Tibial nerve (tissue), 4 donors: ENCODE data around the gene MYO3B. TPM values are rescaled to one million over a fixed set of nuclear protein-coding genes. Genes with fewer than 3 reads are reported as not detected.

Experiments
- DNase-seq, 2 donors: peaks; one replicate each; pipeline ENCODE4 v3.0.0-alpha.2; 2019; ENCODE audit warnings: low spot score in 2 of 2
- H3K27ac ChIP-seq, 4 donors: fragments of 200-600 bp; sonication (generic) in 3 of 4; one replicate each; pipeline ENCODE4 v1.5.1; 2017 to 2019; ENCODE audit warnings: mild to moderate bottlenecking in 1 of 4
- H3K27me3 ChIP-seq, 2 donors: fragments of 200-600 bp; sonication (generic) in 1 of 2; one replicate each; pipeline versions ENCODE4 v1.5.1 to v1.6.0; 2017 to 2019
- H3K36me3 ChIP-seq, 3 donors: fragments of 200-600 bp; sonication (generic); one replicate each; pipeline ENCODE4 v1.5.1; 2018 to 2019
- H3K4me1 ChIP-seq, 4 donors: fragments of 200-600 bp; sonication (generic) in 3 of 4; one replicate each; pipeline ENCODE4 v1.5.1; 2017 to 2019
- H3K4me3 ChIP-seq, 4 donors: fragments of 200-600 bp; sonication (generic) in 3 of 4; one replicate each; pipeline ENCODE4 v1.5.1; 2017 to 2019; ENCODE audit warnings: mild to moderate bottlenecking in 1 of 4, moderate library complexity in 1 of 4
- H3K9me3 ChIP-seq, 4 donors: fragments of 200-600 bp; sonication (generic) in 3 of 4; one replicate each; pipeline ENCODE4 v1.5.1; 2017 to 2019
- EP300 ChIP-seq, 2 donors: sonication (generic); formaldehyde crosslinking; IDR thresholded peaks; one replicate each; pipeline ENCODE4 v1.6.1; 2017; ENCODE audit warnings: antibody characterized with exemption in 2 of 2, mild to moderate bottlenecking in 1 of 2
- POLR2A ChIP-seq, 2 donors: fragments of 450-650 bp; IDR thresholded peaks; one replicate each; pipeline ENCODE4 v1.6.1; 2017; ENCODE audit warnings: antibody characterized with exemption in 2 of 2, mild to moderate bottlenecking in 2 of 2, moderate library complexity in 2 of 2
- WGBS, 2 donors: methylation state at CpG; one replicate each; pipeline ENCODE4 v1.1.5; 2018; 5-methylcytosine and 5-hydroxymethylcytosine counted together
- total RNA-seq, 4 donors: library from RNA; depleted of rRNA; stranded (reverse); fragments of >200 nt; gene quantifications; one replicate each; pipeline ENCODE4 v1.1.0, GENCODE V29; 2016
- TF ChIP-seq, protein P1 (sequence below), 5 experiments: fragments of 200-600 bp in 3 of 5; fragments of 450-650 bp in 2 of 5; sonication (generic) in 3 of 5; IDR thresholded peaks; one replicate each; pipeline ENCODE4 v1.5.1; 2016 to 2019; ENCODE audit warnings: antibody characterized with exemption in 5 of 5, mild to moderate bottlenecking in 3 of 5, moderate library complexity in 2 of 5

The MYO3B gene
- total RNA-seq, 4 donors from 2014 or later, result 0.22 to 0.63 (median 0.39) TPM; not detected in 1

DNA sequence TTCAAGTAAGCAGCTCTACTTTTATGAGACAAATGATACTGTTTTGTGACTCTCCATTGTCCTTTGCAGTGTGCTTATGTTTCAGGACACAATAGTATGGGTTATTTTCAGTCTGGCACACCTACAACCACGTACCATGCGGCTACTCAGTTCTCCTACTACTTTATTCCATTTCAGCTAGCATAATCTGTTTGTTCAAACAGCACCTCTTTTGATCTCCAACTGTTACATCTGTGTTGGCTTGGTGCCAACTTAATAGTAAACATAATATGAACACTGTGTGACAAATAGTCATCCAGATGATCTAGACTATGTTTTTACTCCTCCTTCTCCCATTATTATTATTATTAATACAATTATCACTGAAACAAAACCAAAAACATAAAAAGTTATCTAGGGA lies 40.5 kb downstream of the MYO3B start:
- 56 to 64% methylated on average over 2 of the region's 2 CpGs for WGBS, 2 donors
- no peaks in the 10 kb centered on the region for H3K27me3 ChIP-seq
- H3K9me3 ChIP-seq, result no peaks in the 10 kb centered on the region
- H3K4me1 ChIP-seq, result peaks cover 0 to 10% (median 0%) of the 10 kb centered on the region in 4 donors
- H3K4me3 ChIP-seq, result no peak overlapping the region
- H3K27ac ChIP-seq, result no peak overlapping the region
- TF ChIP-seq, protein P1, sequence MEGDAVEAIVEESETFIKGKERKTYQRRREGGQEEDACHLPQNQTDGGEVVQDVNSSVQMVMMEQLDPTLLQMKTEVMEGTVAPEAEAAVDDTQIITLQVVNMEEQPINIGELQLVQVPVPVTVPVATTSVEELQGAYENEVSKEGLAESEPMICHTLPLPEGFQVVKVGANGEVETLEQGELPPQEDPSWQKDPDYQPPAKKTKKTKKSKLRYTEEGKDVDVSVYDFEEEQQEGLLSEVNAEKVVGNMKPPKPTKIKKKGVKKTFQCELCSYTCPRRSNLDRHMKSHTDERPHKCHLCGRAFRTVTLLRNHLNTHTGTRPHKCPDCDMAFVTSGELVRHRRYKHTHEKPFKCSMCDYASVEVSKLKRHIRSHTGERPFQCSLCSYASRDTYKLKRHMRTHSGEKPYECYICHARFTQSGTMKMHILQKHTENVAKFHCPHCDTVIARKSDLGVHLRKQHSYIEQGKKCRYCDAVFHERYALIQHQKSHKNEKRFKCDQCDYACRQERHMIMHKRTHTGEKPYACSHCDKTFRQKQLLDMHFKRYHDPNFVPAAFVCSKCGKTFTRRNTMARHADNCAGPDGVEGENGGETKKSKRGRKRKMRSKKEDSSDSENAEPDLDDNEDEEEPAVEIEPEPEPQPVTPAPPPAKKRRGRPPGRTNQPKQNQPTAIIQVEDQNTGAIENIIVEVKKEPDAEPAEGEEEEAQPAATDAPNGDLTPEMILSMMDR (IDR thresholded peaks at IDR 0.05), result no peak
- TF ChIP-seq EP300 (IDR thresholded peaks at IDR 0.05) (no peak), POLR2A (IDR thresholded peaks at IDR 0.05) (no peak)
- DNase-seq, result no peak
- H3K36me3 ChIP-seq, result no peaks in the 10 kb centered on the region

DNA sequence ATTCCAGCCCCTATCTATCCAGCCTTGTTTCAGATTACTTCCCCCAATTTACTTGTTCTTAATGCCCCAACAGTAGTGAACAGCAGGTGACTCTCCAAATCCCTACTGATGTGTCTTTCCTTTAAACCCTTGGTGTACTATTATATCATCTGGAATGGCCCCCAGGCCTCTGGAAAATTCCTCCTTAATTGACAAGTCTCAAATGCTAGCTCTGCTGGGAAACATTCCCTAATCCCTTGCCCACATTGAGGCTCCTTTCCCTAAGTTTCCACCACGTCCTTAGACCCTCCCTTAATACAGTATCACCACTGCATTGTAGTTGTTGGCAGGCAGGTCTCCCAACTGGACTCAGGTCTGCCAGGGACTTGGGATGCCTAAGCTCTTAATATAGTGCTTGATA lies 41.0 kb downstream of the MYO3B start:
- Histone ChIP-seq H3K9me3 (no peaks in the 10 kb centered on the region), H3K36me3 (no peaks in the 10 kb centered on the region), H3K27ac (no peak overlapping the region), H3K4me1 (peaks cover 0 to 10% (median 0%) of the 10 kb centered on the region in 4 donors), H3K27me3 (no peaks in the 10 kb centered on the region), H3K4me3 (no peak overlapping the region)
- WGBS, 2 donors, result 70 to 71% methylated on average over 1 of the region's 1 CpG
- DNase-seq, result no peak
- TF ChIP-seq EP300 (IDR thresholded peaks at IDR 0.05) (no peak), POLR2A (IDR thresholded peaks at IDR 0.05) (no peak)
- TF ChIP-seq, protein P1 (IDR thresholded peaks at IDR 0.05), result no peak

DNA sequence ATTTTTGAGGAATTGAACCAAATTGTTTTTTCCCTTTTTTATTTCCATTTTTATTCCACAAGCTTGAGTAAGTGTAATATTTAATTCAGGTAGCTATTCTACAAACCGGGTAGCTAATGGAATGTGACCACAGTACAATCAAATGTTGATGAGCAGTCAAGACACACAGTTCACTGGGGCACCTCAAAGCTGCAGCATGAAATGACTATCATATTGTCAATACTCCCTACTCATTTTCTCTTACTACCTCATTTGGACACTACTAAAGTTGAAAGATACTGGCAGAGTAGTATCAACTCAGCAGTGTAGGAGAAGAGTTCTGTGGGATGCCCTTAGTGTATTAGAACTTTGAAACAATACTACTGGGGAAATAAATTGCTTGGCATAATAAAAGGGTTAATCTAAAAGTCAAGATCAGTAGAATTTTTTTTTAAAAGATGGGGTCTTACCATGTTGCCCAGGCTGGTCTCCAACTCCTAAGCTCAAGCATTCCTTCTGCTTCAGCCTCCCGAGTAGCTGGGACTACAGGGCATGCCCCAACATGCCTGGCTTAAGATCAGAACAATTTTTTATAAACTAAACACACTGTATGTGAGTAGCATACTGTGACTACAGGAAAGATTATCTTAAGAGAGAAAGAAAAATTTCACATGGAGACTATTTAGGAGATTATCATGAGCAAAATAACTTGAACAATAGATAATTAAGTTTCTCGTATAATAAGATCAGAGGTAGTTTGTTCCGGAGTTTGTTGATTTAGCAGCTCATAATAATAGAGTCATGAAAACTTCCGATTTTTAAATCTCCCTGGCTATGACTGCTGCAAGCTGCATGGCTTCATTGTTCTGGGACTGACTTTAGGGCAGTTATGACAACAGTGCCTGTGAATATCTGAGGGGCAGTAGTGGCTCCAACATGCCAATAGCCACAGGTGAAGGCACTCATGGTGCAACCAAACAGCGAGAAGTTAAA lies 43.7 kb downstream of the MYO3B start:
- WGBS, 2 donors, result 27 to 30% methylated on average over 6 of the region's 6 CpGs
- TF ChIP-seq EP300 (IDR thresholded peaks at IDR 0.05) (no peak), POLR2A (IDR thresholded peaks at IDR 0.05) (no peak)
- TF ChIP-seq, protein P1 (IDR thresholded peaks at IDR 0.05), result no peak
- no peaks in the 10 kb centered on the region for H3K36me3 ChIP-seq
- no peak overlapping the region for H3K27ac ChIP-seq
- H3K27me3 ChIP-seq, result no peaks in the 10 kb centered on the region
- no peaks in the 10 kb centered on the region for H3K9me3 ChIP-seq
- peaks cover 0 to 10% (median 0%) of the 10 kb centered on the region in 4 donors for H3K4me1 ChIP-seq
- H3K4me3 ChIP-seq, result no peak overlapping the region
- no peak for DNase-seq

DNA sequence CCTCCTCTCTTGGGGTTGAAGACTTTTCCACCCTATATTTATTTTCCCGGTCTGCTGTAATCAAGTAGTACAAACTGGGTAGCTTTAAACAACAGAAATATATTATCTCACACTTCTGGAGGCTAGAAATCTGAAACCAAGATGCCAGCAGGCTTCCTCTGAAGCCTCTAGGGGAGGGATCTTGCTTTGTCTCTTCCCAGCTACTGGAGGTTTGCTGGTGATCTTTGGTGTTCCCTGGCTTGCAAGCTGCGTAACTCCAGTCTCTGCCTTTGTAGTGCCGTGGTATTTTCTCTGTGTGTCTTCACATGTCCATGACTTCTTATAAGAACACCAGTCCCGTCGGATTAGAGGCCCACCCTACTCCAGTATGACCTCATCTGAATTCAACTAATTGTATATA lies 44.4 kb downstream of the MYO3B start:
- Histone ChIP-seq H3K27me3 (no peaks in the 10 kb centered on the region), H3K36me3 (no peaks in the 10 kb centered on the region), H3K27ac (no peak overlapping the region), H3K4me1 (peaks cover 0 to 10% (median 0%) of the 10 kb centered on the region in 4 donors), H3K4me3 (no peak overlapping the region), H3K9me3 (no peaks in the 10 kb centered on the region)
- DNase-seq, result no peak
- 50 to 54% methylated on average over 5 of the region's 5 CpGs for WGBS, 2 donors
- TF ChIP-seq POLR2A (IDR thresholded peaks at IDR 0.05), result no peak
- no peak for TF ChIP-seq EP300 (IDR thresholded peaks at IDR 0.05)
- TF ChIP-seq, protein P1 (IDR thresholded peaks at IDR 0.05), result no peak

DNA sequence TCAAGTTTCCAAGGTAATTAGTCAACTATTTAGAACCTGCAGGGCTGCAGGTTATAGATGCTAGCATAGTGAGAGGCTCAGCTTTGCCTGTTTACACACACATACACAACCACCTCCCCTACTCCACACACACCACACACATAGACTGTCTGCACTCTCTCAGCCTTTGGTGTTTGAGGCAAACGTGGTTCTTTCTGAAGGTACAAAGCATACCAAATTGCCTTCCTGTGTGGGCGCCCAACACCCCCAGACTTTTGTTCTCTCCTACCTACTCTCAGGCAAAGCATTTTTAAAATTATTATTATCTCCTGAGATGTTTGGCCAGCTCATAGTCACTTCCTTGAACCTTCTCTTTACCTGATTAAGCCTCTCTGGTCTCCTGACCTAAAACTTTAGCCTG lies 44.9 kb downstream of the MYO3B start:
- TF ChIP-seq, protein P1 (IDR thresholded peaks at IDR 0.05), result no peak
- no peak for TF ChIP-seq POLR2A (IDR thresholded peaks at IDR 0.05)
- TF ChIP-seq EP300 (IDR thresholded peaks at IDR 0.05), result no peak
- no peaks in the 10 kb centered on the region for H3K9me3 ChIP-seq
- H3K36me3 ChIP-seq, result no peaks in the 10 kb centered on the region
- peaks cover 0 to 10% (median 0%) of the 10 kb centered on the region in 4 donors for H3K4me1 ChIP-seq
- no peaks in the 10 kb centered on the region for H3K27me3 ChIP-seq
- no peak overlapping the region for H3K4me3 ChIP-seq
- WGBS, 2 donors, result 65 to 71% methylated on average over 2 of the region's 2 CpGs
- no peak for DNase-seq
- H3K27ac ChIP-seq, result no peak overlapping the region
